ENCODE measurements around the gene SNX5. TPM values are rescaled to one million over a fixed set of nuclear protein-coding genes. Genes with fewer than 3 reads are reported as not detected.

The SNX5 gene
- total and polyA plus RNA-seq, 2 of the 13 experiments (the other 11 are each of a cell fraction or from before 2014, with no cell fraction given) = 664 to 1,040 TPM

GRCh38 chr20:17987988-17988387 lies 19.4 kb upstream of the SNX5 start:
- in situ Hi-C loops (cut with HindIII; ENCODE audit: extremely low pct_ligation_motif_present, low pct_unique_long_range_greater_than_20kb) = no loop called here
- Histone ChIP-seq H3K27me3 (ENCODE audit: control insufficient read depth in 1 of 2, insufficient read depth in 2 of 2, low read length in 2 of 2) (no peaks in the 10 kb centered on the region), H3K36me3 (replicated peaks in 1 of 2; ENCODE audit: control insufficient read depth in 1 of 2, insufficient read depth in 2 of 2, low read length in 2 of 2) (peaks cover 14 to 59% of the 10 kb centered on the region in 2 experiments), H3K4me1 (ENCODE audit: insufficient read depth, low read length) (peaks cover 36% of the 10 kb centered on the region), H3K4me2 (ENCODE audit: low read depth, low read length) (no peak overlapping the region), H4K20me1 (ENCODE audit: insufficient read depth, low read length) (no peaks in the 10 kb centered on the region), H3K4me3 (replicated peaks in 1 of 3; ENCODE audit: insufficient read depth in 1 of 3, low read depth in 2 of 3, low read length in 3 of 3) (no peak overlapping the region), H3K27ac (ENCODE audit: extremely low read length, insufficient read depth, low read length) (no peak overlapping the region), H3K9me3 (ENCODE audit: low read length) (no peaks in the 10 kb centered on the region), H3K9ac (ENCODE audit: insufficient read depth, low read depth, low read length) (no peak overlapping the region), H3K79me2 (ENCODE audit: insufficient read depth, low read length) (peaks cover 53% of the 10 kb centered on the region), H2AFZ (ENCODE audit: low read length) (no peak overlapping the region)
- no peak for DNase-seq (ENCODE audit: low spot score)
- TF ChIP-seq, protein P1, sequence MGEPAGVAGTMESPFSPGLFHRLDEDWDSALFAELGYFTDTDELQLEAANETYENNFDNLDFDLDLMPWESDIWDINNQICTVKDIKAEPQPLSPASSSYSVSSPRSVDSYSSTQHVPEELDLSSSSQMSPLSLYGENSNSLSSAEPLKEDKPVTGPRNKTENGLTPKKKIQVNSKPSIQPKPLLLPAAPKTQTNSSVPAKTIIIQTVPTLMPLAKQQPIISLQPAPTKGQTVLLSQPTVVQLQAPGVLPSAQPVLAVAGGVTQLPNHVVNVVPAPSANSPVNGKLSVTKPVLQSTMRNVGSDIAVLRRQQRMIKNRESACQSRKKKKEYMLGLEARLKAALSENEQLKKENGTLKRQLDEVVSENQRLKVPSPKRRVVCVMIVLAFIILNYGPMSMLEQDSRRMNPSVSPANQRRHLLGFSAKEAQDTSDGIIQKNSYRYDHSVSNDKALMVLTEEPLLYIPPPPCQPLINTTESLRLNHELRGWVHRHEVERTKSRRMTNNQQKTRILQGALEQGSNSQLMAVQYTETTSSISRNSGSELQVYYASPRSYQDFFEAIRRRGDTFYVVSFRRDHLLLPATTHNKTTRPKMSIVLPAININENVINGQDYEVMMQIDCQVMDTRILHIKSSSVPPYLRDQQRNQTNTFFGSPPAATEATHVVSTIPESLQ (CRISPR knock-in tag; conservative IDR thresholded peaks at IDR 0.05) = no peak
- TF ChIP-seq ZNF883 (CRISPR knock-in tag; IDR thresholded peaks at IDR 0.05; ENCODE audit: not compliant biosample characterization) = no peak
- TF ChIP-seq ESRRA (CRISPR knock-in tag; IDR thresholded peaks at IDR 0.05; ENCODE audit: low read depth) = no peak
- no peak for TF ChIP-seq HINFP (CRISPR knock-in tag; IDR thresholded peaks at IDR 0.05; ENCODE audit: low read depth)
- no peak for TF ChIP-seq KLF9 (CRISPR knock-in tag; IDR thresholded peaks at IDR 0.05; ENCODE audit: low read depth)
- 0 out of 2 replicates have a peak, but pooled peaks have one; percentile 58 for TF ChIP-seq ZNF878 (CRISPR knock-in tag; IDR thresholded peaks at IDR 0.05)
- 100% methylated on average over 3 of the region's 3 CpGs for WGBS (ENCODE audit: low lambda C conversion rate)
- ChIA-PET CTCF (ENCODE audit: low intra/inter-chr PET ratio, low total read pairs) (no interaction called here), POLR2A (no interaction called here)
- no peak for ATAC-seq
- FAIRE-seq = no peak
- intact Hi-C loops (cut with micrococcal nuclease; ENCODE audit: unreplicated experiment) = no loop called here
- BruUV-seq (replicated peaks) = no TSS peak
